ENCODE data around the gene KCNIP4.

DNA sequence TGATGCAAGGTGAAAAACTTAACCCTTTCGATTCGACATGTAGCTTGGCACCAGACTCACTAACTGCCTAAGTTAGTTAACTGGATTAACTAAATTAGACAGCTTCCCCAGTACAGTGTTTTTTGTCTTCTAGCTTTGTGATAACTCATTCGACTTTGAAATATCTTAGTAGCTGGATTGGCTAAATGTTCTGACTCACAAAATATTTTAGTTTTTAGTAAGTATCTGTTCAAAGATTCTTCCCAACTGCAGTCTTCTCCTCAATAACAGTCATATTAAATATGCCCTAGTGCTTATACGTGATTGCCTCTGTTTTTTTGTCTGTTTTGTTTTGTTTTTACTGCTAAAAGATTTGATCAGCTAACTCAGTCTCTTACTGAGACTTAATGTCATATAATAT lies 102.9 kb downstream of the KCNIP4 start:
- TF ChIP-seq, protein P1, sequence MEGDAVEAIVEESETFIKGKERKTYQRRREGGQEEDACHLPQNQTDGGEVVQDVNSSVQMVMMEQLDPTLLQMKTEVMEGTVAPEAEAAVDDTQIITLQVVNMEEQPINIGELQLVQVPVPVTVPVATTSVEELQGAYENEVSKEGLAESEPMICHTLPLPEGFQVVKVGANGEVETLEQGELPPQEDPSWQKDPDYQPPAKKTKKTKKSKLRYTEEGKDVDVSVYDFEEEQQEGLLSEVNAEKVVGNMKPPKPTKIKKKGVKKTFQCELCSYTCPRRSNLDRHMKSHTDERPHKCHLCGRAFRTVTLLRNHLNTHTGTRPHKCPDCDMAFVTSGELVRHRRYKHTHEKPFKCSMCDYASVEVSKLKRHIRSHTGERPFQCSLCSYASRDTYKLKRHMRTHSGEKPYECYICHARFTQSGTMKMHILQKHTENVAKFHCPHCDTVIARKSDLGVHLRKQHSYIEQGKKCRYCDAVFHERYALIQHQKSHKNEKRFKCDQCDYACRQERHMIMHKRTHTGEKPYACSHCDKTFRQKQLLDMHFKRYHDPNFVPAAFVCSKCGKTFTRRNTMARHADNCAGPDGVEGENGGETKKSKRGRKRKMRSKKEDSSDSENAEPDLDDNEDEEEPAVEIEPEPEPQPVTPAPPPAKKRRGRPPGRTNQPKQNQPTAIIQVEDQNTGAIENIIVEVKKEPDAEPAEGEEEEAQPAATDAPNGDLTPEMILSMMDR (conservative IDR thresholded peaks at IDR 0.05; ENCODE audit: low read length) = no peak
- TF ChIP-seq EZH2phosphoT487 (IDR thresholded peaks at IDR 0.05; ENCODE audit: borderline replicate concordance) = no peak
